HuH-7 (cell line): ENCODE results near the gene CLSTN1.

Experiments used
- DNase-seq: peaks from one replicate; pipeline ENCODE4 v3.0.0; 2011; ENCODE audit warnings: low spot score

CLSTN1 gene

DNA sequence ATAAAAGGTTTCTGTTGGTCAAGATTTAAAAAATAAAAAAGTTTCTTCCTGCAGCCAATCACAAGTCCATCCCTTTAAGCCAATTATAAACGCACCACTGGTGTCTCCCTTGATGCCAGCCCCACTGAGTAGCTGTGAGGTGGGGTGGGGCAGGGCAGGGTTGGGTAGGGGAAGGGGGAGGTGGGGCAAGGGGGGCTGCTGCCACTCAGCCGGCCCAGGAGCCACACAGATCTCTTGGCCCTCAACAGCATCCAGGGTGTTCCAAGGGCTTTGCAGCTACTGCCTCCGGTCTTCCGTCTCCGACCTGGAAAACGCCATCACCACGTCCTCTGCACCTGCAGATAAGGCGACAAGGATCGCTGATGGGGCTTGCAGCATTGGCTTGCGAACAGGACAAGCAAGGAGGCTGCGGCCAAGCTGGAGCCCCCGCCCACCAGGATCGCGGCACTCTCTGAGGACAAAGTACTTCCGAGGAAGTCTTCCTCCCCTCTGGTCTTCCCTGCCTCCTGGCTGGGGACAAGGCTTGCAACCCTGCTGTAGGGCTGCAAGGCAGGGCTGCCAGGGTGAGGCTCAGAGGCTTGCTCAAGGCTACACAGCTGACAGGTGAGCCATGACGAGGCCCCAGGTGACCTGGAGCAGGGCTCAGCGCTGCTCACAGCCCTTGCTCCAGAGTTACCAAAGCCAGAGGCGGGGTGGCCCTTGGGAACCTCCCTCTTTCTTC lies 26.8 kb upstream of the CLSTN1 start:
- no peak for DNase-seq

GRCh38 chr1:9849691-9850441 lies 26.1 kb upstream of the CLSTN1 start:
- DNase-seq: no peak

DNA sequence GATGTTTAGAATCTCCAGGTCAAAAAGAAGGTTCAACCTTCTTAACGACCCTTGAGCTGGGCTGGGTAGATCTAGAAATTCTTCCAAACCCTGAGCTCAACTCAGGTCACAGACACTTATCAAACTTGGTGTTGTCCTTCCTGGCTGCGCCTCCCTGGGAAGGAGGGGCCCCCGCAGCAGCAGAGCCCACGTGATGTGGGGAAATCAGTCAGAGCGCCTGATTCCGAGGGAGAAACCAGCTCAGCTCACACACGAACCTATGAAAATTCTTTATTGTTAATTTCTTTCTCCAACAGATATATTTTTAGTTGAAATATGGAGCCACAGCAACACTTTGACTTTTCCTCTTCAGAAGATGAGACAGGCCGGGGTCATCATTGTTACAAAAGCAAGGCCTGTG lies 24.3 kb upstream of the CLSTN1 start:
- DNase-seq: no peak

GRCh38 chr1:9847269-9847668 lies 23.5 kb upstream of the CLSTN1 start:
- DNase-seq: no peak

DNA sequence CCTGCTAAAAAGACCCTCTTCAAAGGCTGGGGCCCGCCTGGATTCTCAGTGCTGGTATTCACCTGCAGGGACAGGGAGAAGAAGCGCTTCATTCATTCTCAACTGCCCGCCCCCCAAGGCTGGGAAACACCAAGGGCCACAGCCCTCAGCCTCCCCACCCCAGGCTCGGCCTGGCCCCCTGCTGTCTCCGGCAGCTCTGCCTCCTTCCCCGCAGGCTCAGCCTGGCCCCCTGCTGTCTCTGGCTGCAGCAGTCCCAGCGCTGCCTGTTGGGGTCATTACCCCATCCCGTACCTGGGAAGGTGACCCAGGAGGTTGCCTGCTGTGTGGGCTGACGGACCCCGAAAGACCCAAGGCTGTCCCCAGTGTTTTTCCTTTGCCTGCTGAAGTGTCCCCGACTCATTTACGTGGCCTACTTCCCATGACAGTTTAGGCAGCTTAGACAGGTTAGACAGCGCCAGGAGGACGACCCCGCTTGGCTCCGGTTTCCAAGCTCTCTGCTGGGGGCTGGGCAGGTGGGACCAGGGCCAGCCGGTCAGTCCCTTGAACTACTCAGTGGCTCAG lies 22.9 kb upstream of the CLSTN1 start:
- DNase-seq: no peak

DNA sequence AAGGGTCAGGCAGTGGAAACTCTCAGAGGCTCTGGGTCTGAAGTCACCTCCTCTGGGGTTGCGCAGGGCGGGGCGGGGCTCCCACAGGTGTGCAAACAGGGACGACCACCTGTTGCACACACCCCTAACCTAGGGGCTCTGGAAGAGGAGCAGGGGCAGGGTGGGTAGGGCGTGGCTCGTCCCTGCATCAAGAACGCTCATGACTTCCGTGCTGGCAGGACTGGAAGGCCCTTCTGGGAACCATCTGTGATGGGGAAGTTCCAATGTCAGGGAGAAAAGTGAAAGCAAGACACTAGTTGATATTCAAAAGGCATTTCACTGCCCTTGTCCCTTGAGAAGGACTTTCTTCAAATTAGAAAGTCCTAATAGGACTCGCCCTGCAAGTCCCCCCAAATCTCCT lies 22.1 kb upstream of the CLSTN1 start:
- no peak for DNase-seq

DNA sequence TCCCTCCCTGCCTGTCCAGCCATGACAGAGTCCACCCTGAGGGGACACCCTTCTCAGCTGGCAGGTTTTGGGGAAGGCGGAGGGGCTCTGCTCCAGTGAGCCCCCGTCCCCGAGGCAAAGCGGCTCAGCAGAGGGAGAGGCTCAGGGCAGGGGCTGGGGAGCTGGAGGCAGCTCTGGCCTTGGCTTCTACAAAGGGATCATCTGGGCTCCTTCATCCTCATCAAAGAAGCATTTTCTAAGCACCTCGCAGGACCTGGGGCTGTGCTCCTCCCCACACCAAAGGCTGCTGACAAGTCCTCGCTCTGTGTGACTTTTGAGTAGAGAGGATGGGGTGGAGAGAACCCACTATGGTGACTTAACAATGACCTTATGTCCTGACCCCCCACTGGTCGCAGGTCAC lies 21.0 kb upstream of the CLSTN1 start:
- no peak for DNase-seq

DNA sequence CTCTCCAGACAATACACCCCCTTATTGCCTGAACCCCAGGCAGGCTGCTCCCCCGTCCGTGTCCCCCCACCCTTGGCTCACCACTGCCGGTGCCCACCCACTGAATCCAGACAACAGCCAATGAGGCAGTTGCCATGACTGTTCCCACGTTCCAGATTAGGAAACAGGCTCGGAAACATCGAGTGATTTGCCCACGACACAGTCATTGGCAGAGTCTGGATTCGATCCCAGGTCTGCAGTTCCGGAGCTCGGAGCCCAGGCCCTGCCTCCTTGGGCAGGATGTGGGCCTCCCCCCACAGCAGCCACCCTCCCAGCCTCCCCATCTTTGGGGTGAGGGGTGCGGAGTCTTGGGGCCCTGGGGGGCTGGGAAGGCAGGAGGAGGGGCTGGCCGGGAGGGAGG lies 20.3 kb upstream of the CLSTN1 start:
- DNase-seq: no peak

DNA sequence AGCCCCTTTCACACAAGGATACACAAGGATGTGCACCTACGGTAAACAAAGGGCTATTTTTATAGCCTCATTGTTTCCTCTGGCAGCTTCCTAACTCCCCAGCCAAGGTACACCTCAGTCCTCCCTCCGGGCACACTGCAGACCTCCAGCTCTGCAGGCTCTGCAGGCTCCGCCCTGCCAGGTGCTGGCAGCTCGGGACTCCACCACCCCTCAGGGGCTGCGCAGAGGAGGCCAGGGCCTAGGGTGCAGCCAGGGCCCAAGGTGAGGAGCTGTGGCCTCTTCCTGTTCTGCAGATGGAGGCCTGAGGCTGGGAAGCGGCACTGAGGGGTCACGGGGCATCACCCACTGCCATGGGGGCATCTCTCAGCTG lies 19.8 kb upstream of the CLSTN1 start:
- no peak for DNase-seq

DNA sequence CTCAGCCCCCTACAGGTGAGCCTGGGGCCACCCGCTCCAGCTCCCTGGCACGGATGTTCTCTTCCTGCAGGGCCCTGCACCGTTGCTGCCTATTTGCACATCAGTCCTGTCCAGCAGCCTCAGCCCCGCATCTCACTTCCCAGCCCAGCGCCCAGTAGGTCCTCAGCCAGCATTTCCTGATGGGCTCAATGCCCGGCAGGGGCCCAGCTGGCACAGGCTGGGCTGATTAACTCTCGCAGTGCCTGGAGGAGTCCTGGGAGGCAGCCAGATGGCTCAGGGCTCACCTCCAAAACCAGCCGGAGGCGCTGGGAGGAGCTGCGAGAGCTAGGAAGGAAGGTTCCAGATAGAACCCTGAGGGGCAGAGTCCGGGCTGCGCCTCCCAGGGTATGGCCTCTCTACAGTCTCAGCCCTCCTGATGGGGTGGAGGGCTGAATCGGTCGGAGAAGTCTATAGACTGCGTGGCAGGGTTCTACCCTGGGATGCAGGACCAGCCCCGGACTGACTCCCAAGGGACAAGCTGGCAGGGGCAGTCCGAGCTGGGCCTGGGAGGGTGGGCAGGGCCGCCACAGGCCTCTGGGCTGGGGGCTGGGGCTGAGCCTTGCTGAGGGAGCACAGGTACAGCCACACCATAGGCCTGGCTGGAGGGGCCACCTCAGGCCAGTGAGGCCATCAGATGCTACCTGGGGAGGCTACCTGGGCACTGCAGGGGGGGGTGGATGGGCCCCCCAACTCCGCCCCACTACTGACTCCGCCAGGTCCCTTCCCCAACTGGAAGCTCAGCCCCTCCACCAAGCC lies 19.2 kb upstream of the CLSTN1 start:
- no peak for DNase-seq

DNA sequence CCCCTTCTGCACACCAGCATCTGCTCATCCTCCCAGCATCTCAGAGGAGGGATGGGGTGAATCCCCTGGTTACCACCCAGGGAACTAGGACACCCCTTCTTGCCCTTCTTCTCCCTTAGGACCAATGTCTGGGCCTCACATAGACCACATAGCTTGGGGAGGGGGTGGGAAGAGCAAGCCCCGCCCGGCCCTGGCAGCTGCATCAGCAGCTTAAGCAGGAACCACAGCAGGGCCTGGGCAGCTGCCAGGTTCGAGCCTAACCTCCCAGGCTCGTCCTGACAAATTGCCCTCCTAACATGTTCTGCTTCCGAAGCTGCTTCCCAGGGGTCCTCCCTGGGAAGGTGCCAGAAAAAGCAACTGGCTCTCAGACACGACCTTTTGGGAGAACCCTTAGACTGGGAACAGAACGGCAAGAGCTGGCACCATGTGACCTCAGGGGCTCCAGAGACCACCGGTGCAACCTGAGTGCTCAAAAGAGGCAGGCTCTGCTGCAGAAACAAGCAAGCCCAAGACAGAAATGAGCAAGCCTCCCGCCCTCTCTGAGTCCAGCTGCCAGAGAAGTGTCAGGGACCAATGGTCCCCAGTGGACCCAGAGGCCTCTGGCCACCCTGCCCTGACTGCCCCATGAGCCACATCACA lies 18.4 kb upstream of the CLSTN1 start:
- DNase-seq: no peak

GRCh38 chr1:9841460-9841859 lies 17.7 kb upstream of the CLSTN1 start:
- DNase-seq: no peak

DNA sequence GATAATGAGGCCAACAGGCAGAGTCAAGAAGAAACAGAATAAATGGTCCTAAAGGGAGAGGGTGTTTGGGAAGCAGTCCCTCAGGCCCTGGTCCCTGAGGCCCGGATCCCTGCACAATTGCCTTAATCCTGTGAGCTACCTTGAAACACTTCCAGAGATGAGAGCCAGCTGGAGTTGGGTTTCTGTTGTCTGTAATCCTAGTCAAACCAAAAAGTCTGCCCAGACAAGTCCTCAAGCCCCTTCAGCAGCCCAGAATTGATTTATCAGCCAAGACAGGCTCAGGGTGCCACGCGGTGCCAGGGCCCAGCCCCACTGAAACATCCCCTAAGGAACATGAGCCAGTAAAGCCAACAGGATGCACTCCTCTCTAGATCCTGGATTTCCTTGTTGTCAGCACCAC lies 16.4 kb upstream of the CLSTN1 start:
- no peak for DNase-seq

DNA sequence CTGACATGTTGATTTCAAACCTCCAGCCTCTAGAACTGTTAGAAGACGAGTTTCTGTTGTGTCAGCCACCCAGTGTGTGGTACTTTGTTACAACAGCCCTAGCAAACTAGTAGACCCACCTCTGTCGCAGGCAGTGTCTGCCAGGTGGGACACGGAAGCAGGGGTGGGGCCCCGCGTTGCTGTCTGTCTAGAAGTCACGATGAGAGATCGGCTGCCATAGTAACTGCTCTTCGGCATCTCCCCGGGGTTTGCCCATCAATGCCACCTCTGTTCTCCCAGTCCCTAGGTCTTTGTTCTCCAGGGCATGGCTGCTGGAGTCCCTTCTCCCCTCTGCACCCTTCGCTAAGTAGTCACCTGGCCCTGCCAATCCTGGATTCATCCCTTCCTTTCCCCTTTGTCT lies 15.2 kb upstream of the CLSTN1 start:
- DNase-seq: no peak

DNA sequence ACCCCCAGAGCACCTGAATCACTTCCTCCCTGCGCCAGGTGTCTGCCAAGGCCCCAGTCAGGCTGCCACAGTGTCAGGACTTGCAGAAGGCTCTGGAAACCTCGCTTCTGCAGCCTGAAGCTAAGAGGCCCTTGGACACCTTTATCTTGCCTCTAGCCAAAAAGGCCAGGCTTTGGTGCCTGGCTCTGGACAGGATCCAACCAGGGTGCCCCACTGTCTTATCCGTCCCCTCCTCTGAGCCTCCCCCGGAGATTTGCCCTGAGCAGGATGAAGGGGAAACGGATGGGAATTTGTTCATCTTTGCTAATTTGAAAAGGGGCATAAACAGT lies 12.8 kb upstream of the CLSTN1 start:
- DNase-seq: no peak

- DNase-seq: no peak
Measured at GRCh38 chr1:9835758-9836631, 12.2 kb upstream of the CLSTN1 start.

- no peak for DNase-seq
Measured at GRCh38 chr1:9835404-9835757, 11.6 kb upstream of the CLSTN1 start.

DNA sequence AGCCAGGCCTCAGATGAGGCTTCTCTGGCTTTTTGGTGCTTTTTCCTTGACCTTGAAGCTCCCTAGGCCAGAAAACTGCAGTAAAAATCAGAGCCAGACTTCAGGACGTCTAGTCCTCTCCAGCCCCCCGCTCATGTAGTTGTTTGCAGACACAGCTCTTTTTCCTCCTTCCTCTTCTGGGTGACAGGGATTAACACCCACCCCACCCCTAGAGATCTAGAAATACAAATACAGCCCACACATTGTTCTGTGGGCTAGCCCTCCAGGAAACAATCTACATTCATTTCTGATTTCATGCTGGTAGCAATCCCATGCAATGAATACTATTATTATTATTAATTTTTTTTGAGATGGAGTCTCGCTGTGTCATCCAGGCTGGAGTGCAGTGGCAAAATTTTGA lies 9.9 kb upstream of the CLSTN1 start:
- no peak for DNase-seq

- no peak for DNase-seq
Measured at GRCh38 chr1:9827558-9828185, 3.9 kb upstream of the CLSTN1 start.

DNA sequence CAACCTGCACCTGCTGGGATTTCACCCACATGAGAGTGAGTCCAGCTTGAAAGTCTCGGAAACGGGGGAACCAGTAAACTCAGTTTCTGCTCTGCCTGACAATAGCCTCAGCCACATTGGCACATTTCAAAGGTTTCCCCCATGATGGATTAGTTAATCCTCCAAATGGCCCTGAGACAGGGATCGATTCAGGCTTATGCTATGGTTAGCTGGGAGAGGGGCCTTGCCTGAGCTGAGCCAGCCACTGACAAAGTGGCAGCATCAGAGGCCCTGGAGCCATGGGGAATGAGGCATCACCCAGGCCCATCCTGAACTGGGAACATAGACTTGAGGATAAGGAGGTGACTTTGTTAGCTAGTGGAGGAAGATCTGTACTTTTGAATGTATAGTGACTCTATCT lies 2.9 kb upstream of the CLSTN1 start:
- DNase-seq: no peak

DNA sequence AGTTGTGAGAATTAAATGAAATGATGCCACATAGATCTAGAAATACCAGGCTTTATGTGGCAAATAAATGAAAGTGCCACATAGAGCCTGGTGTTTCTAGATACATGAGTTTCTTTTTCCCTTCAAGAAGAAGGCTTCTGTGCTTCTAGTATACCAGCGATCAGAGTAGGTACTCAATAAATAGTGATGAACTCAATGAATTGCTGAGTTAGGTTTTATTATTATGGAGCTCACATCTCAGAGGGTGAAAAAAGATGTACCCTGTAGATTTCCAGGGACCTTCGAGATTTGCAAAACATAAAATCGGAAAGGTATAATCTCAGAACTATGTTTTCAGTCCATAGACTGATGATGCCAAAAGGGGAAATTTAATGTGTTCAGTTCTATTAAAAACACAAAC lies 2.3 kb upstream of the CLSTN1 start:
- no peak for DNase-seq
